Measurements from ENCODE around the gene OIT3.

GRCh38 chr10:72979709-72980108 lies 86.2 kb downstream of the OIT3 start:
- TF ChIP-seq CTCF (IDR thresholded peaks at IDR 0.05) (no peak), POLR2A (IDR thresholded peaks at IDR 0.05) (no peak), POLR2AphosphoS5 (IDR thresholded peaks at IDR 0.05) (no peak), EP300 (IDR thresholded peaks at IDR 0.05) (no peak)
